ENCODE results near the gene WDR62.

GRCh38 chr19:36026091-36026876 lies 28.4 kb upstream of the WDR62 start:
- TF ChIP-seq CTCF (IDR thresholded peaks at IDR 0.05) (no peak), POLR2A (IDR thresholded peaks at IDR 0.05) (no peak)
